ENCODE measurements around the gene ZNF17. TPM values are rescaled to one million over a fixed set of nuclear protein-coding genes. Genes with fewer than 3 reads are reported as not detected.

ZNF17 gene
- total RNA-seq, 2 experiments from 2014 or later = 14.9 to 31.4 TPM

GRCh38 chr19:57398868-57399267 lies 12.1 kb upstream of the ZNF17 start:
- TF ChIP-seq CTCF (conservative IDR thresholded peaks at IDR 0.05; ENCODE audit: low read length) = no peak
- TF ChIP-seq EZH2phosphoT487 (IDR thresholded peaks at IDR 0.05; ENCODE audit: borderline replicate concordance, low read depth, low read length) = no peak
- Histone ChIP-seq H3K4me1 (ENCODE audit: insufficient read depth, low read length, poor library complexity, severe bottlenecking) (no peaks in the 10 kb centered on the region), H4K20me1 (ENCODE audit: insufficient read depth, low read length) (no peaks in the 10 kb centered on the region), H3K79me2 (ENCODE audit: insufficient read depth, low read depth, low read length) (no peaks in the 10 kb centered on the region), H3K36me3 (ENCODE audit: insufficient read depth, low read length) (peaks cover 48% of the 10 kb centered on the region), H3K4me2 (ENCODE audit: low read length) (no peak overlapping the region), H3K9me2 (ENCODE audit: insufficient read depth, low read length) (no peaks in the 10 kb centered on the region), H2AFZ (ENCODE audit: low read length) (no peak overlapping the region), H3K27ac (ENCODE audit: low read depth, low read length, poor library complexity, severe bottlenecking) (no peak overlapping the region), H3K9me3 (ENCODE audit: low read length) (peaks cover 15% of the 10 kb centered on the region; the same call in 1 of the 2 replicates), H3K4me3 (ENCODE audit: low read depth, low read length, poor library complexity, severe bottlenecking) (no peak overlapping the region)
- intact Hi-C loops (cut with micrococcal nuclease; ENCODE audit: unreplicated experiment) = no loop called here
- CTCF ChIA-PET (ENCODE audit: unreplicated experiment) = no interaction called here
- no peak for DNase-seq (ENCODE audit: low spot score)
- POLR2A ChIA-PET = no interaction called here
- BruUV-seq (replicated peaks) = TSS peak; percentile 68

- no peaks in the 10 kb centered on the region for H3K4me1 ChIP-seq (ENCODE audit: insufficient read depth, low read length, poor library complexity, severe bottlenecking)
- TF ChIP-seq CTCF (conservative IDR thresholded peaks at IDR 0.05; ENCODE audit: low read length) = no peak
- no peak for TF ChIP-seq EZH2phosphoT487 (IDR thresholded peaks at IDR 0.05; ENCODE audit: borderline replicate concordance, low read depth, low read length)
- no peaks in the 10 kb centered on the region for H3K79me2 ChIP-seq (ENCODE audit: insufficient read depth, low read depth, low read length)
- peaks cover 21% of the 10 kb centered on the region for H3K36me3 ChIP-seq (ENCODE audit: insufficient read depth, low read length)
- peaks cover 18% of the 10 kb centered on the region; the same call in 1 of the 2 replicates for H3K9me3 ChIP-seq (ENCODE audit: low read length)
- no peak overlapping the region for H3K27ac ChIP-seq (ENCODE audit: low read depth, low read length, poor library complexity, severe bottlenecking)
- no peak overlapping the region for H2AFZ ChIP-seq (ENCODE audit: low read length)
- DNase-seq (ENCODE audit: low spot score) = no peak
- BruUV-seq (replicated peaks) = no TSS peak
- POLR2A ChIA-PET = no interaction called here
- no peak overlapping the region for H3K4me2 ChIP-seq (ENCODE audit: low read length)
- CTCF ChIA-PET (ENCODE audit: unreplicated experiment) = no interaction called here
- H3K9me2 ChIP-seq (ENCODE audit: insufficient read depth, low read length) = no peaks in the 10 kb centered on the region
- no peak overlapping the region for H3K4me3 ChIP-seq (ENCODE audit: low read depth, low read length, poor library complexity, severe bottlenecking)
- H4K20me1 ChIP-seq (ENCODE audit: insufficient read depth, low read length) = no peaks in the 10 kb centered on the region
- intact Hi-C loops (cut with micrococcal nuclease; ENCODE audit: unreplicated experiment) = no loop called here
Observed at GRCh38 chr19:57403737-57404563, 7.0 kb upstream of the ZNF17 start.

GRCh38 chr19:57406516-57407123 lies 4.3 kb upstream of the ZNF17 start:
- H2AFZ ChIP-seq (ENCODE audit: low read length) = no peak overlapping the region

More at GRCh38 chr19:57406516-57407123, 4.3 kb upstream of the ZNF17 start:
- Histone ChIP-seq H3K27ac (ENCODE audit: low read depth, low read length, poor library complexity, severe bottlenecking) (no peak overlapping the region), H3K36me3 (ENCODE audit: insufficient read depth, low read length) (peaks cover 4% of the 10 kb centered on the region; the same call in 1 of the 2 replicates), H3K9me3 (ENCODE audit: low read length) (peaks cover 18% of the 10 kb centered on the region; the same call in 1 of the 2 replicates), H3K4me1 (ENCODE audit: insufficient read depth, low read length, poor library complexity, severe bottlenecking) (peaks cover 4% of the 10 kb centered on the region), H4K20me1 (ENCODE audit: insufficient read depth, low read length) (no peaks in the 10 kb centered on the region), H3K4me2 (ENCODE audit: low read length) (no peak overlapping the region), H3K79me2 (ENCODE audit: insufficient read depth, low read depth, low read length) (no peaks in the 10 kb centered on the region; the same call in 1 of the 2 replicates), H3K4me3 (ENCODE audit: low read depth, low read length, poor library complexity, severe bottlenecking) (no peak overlapping the region), H3K9me2 (ENCODE audit: insufficient read depth, low read length) (no peaks in the 10 kb centered on the region)
- CTCF ChIA-PET (ENCODE audit: unreplicated experiment) = no interaction called here
- no TSS peak for BruUV-seq (replicated peaks)
- no peak for TF ChIP-seq EZH2phosphoT487 (IDR thresholded peaks at IDR 0.05; ENCODE audit: borderline replicate concordance, low read depth, low read length)
- peak; percentile 90 for TF ChIP-seq CTCF (conservative IDR thresholded peaks at IDR 0.05; ENCODE audit: low read length)
- intact Hi-C loops (cut with micrococcal nuclease; ENCODE audit: unreplicated experiment) = no loop called here
- peak; percentile 69 for DNase-seq (ENCODE audit: low spot score)
- POLR2A ChIA-PET = no interaction called here

Measured in OCI-LY7 (cell line).